NOMO-1 treated with dmso at 0.1 percent for 144 hours (cell line): ENCODE results near the gene UMODL1.
A peak's percentile ranks its signal among the peaks of the same experiment; 100 is the strongest.
"Not testable (repeated sequence)": the region's sequence is repeated elsewhere in the genome, so short reads cannot be mapped to it uniquely, and the experiment has no call there.

ENCODE experiments used
- DNase-seq: peaks from one replicate; lab custom pipeline; 2025; ENCODE audit not compliant: unreplicated experiment; lab: John Stamatoyannopoulos, UW

Gene UMODL1

GRCh38 chr21:42058631-42059111 is 12.4 kb upstream of the UMODL1 start:
- no peak for DNase-seq

GRCh38 chr21:42059141-42059540 is 12.0 kb upstream of the UMODL1 start:
- no peak for DNase-seq

GRCh38 chr21:42059721-42060120 is 11.4 kb upstream of the UMODL1 start:
- no peak for DNase-seq

GRCh38 chr21:42060166-42060565 is 11.0 kb upstream of the UMODL1 start:
- no peak for DNase-seq

- peak; percentile 96 for DNase-seq
Measured at GRCh38 chr21:42061195-42061985, 9.7 kb upstream of the UMODL1 start.

- no peak for DNase-seq
Measured at GRCh38 chr21:42061986-42062235, 9.2 kb upstream of the UMODL1 start.

- DNase-seq = peak; percentile 43
Measured at GRCh38 chr21:42062236-42063022, 8.7 kb upstream of the UMODL1 start.

GRCh38 chr21:42063191-42063570 is 7.9 kb upstream of the UMODL1 start:
- peak; percentile 20 for DNase-seq

- peak; percentile 73 for DNase-seq
Measured at GRCh38 chr21:42063571-42064521, 7.3 kb upstream of the UMODL1 start.

- DNase-seq = no peak
Measured at GRCh38 chr21:42066521-42066920, 4.6 kb upstream of the UMODL1 start.

GRCh38 chr21:42067531-42068255 is 3.4 kb upstream of the UMODL1 start:
- DNase-seq = no peak

GRCh38 chr21:42068256-42068545 is 2.9 kb upstream of the UMODL1 start:
- no peak for DNase-seq

GRCh38 chr21:42068592-42068991 is 2.5 kb upstream of the UMODL1 start:
- no peak for DNase-seq

GRCh38 chr21:42069327-42069726 is 1.8 kb upstream of the UMODL1 start:
- DNase-seq = no peak

- no peak for DNase-seq
Measured at GRCh38 chr21:42069843-42070242, 1.3 kb upstream of the UMODL1 start.

- no peak for DNase-seq
Measured at GRCh38 chr21:42073145-42074099, 2.3 kb downstream of the UMODL1 start.

- no peak for DNase-seq
Measured at GRCh38 chr21:42075686-42076471, 4.8 kb downstream of the UMODL1 start.

GRCh38 chr21:42077685-42078238 is 6.6 kb downstream of the UMODL1 start:
- not testable (repeated sequence) for DNase-seq
